Neural cell (in vitro differentiated cells): ENCODE results near the gene NCOA3. TPM values are rescaled to one million over a fixed set of nuclear protein-coding genes. Genes with fewer than 3 reads are reported as not detected.

Experiments
- H2AFZ ChIP-seq: fragments of 200-600, 300-800 bp; sonication (generic), shearing (Covaris generic); 2 replicates; pipeline ENCODE4 v1.6.0; 2014; ENCODE audit warnings: low read depth, mild to moderate bottlenecking, antibody characterized with exemption, low read length, moderate library complexity
- H3F3A ChIP-seq: fragments of 200-600 bp; shearing (Covaris generic); 2 replicates; pipeline ENCODE4 v1.6.1; 2016; ENCODE audit warnings: mild to moderate bottlenecking, moderate library complexity, mixed read lengths, antibody characterized with exemption, low read length; ENCODE audit not compliant: insufficient read depth, poor library complexity, severe bottlenecking
- H3K27ac ChIP-seq: fragments of 200-600, 300-800 bp; sonication (generic), shearing (Covaris generic); 2 replicates; pipeline ENCODE4 v1.5.1; 2014; ENCODE audit warnings: mild to moderate bottlenecking, low read length, moderate library complexity
- H3K27me3 ChIP-seq: fragments of 300-800, 200-600 bp; sonication (generic), shearing (Covaris generic); 2 replicates; pipeline ENCODE4 v1.6.0; 2014; ENCODE audit warnings: mild to moderate bottlenecking, low read depth, low read length, moderate library complexity; ENCODE audit not compliant: insufficient read depth
- H3K36me3 ChIP-seq: fragments of 300-800, 200-600 bp; sonication (generic), shearing (Covaris generic); 2 replicates; pipeline ENCODE4 v1.5.1; 2014; ENCODE audit warnings: mild to moderate bottlenecking, antibody characterized with exemption, low read length, moderate library complexity; ENCODE audit not compliant: insufficient read depth
- H3K4me2 ChIP-seq: fragments of 300-800, 200-600 bp; sonication (generic), shearing (Covaris generic); 2 replicates; pipeline ENCODE4 v1.6.0; 2014; ENCODE audit warnings: mild to moderate bottlenecking, low read length
- H3K4me3 ChIP-seq: fragments of 300-800, 200-600 bp; sonication (generic), shearing (Covaris generic); 2 replicates; pipeline ENCODE4 v1.5.1; 2014; ENCODE audit warnings: mild to moderate bottlenecking, low read length, moderate library complexity
- H3K79me2 ChIP-seq: fragments of 200-600 bp; shearing (Covaris generic); replicated peaks from 2 replicates; pipeline ENCODE4 v1.6.0; 2014; ENCODE audit warnings: mild to moderate bottlenecking, low read length, moderate library complexity; ENCODE audit not compliant: insufficient read depth
- H3K9ac ChIP-seq: fragments of 300-800, 200-600 bp; sonication (generic), shearing (Covaris generic); 2 replicates; pipeline ENCODE4 v1.6.1; 2016; ENCODE audit warnings: mild to moderate bottlenecking, low read length, mixed read lengths
- H3K9me2 ChIP-seq: fragments of 200-600 bp; shearing (Covaris generic); 2 replicates; pipeline ENCODE4 v1.6.1; 2016; ENCODE audit warnings: mild to moderate bottlenecking, low read length, mixed read lengths; ENCODE audit not compliant: insufficient read depth
- H3K9me3 ChIP-seq: fragments of 200-600, 300-800 bp; sonication (generic), shearing (Covaris generic); 2 replicates; pipeline ENCODE4 v1.6.1; 2016; ENCODE audit warnings: mild to moderate bottlenecking, mixed run types, low read length, moderate library complexity, mixed read lengths
- H4K20me1 ChIP-seq: fragments of 200-600 bp; shearing (Covaris generic); 2 replicates; pipeline ENCODE4 v1.6.1; 2016; ENCODE audit warnings: mild to moderate bottlenecking, mixed run types; ENCODE audit not compliant: insufficient read depth
- CTCF ChIP-seq: fragments of 450-650 bp; IDR thresholded peaks from 2 replicates; pipeline ENCODE4 v1.5.1; 2014; ENCODE audit warnings: antibody characterized with exemption, mild to moderate bottlenecking, moderate library complexity; ENCODE audit not compliant: poor library complexity, severe bottlenecking
- EP300 ChIP-seq: fragments of 450-650 bp; conservative IDR thresholded peaks from 2 replicates; pipeline ENCODE4 v1.6.1; 2014; ENCODE audit warnings: antibody characterized with exemption, mild to moderate bottlenecking, moderate library complexity; ENCODE audit not compliant: poor library complexity, severe bottlenecking
- EZH2 ChIP-seq: fragments of 200-600, 300-800 bp; shearing (Covaris generic), sonication (generic); IDR thresholded peaks from 2 replicates; pipeline ENCODE4 v1.6.1; 2014; ENCODE audit warnings: antibody characterized with exemption, low read length, borderline replicate concordance, mild to moderate bottlenecking; ENCODE audit not compliant: insufficient read depth, poor library complexity, severe bottlenecking
- MXI1 ChIP-seq: fragments of 450-650 bp; conservative IDR thresholded peaks from 2 replicates; pipeline ENCODE4 v1.6.1; 2014; ENCODE audit warnings: antibody characterized with exemption, mild to moderate bottlenecking; ENCODE audit not compliant: poor library complexity, severe bottlenecking
- POLR2AphosphoS5 ChIP-seq: IDR thresholded peaks from 2 replicates; pipeline ENCODE4 v1.6.1; 2012
- RAD21 ChIP-seq: fragments of 450-650 bp; conservative IDR thresholded peaks from 2 replicates; pipeline ENCODE4 v1.6.1; 2014; ENCODE audit warnings: antibody characterized with exemption, mild to moderate bottlenecking, moderate library complexity
- SMC3 ChIP-seq: fragments of 450-650 bp; conservative IDR thresholded peaks from 2 replicates; pipeline ENCODE4 v1.6.1; 2014; ENCODE audit warnings: antibody characterized with exemption, mild to moderate bottlenecking, moderate library complexity; ENCODE audit not compliant: poor library complexity
- TAF1 ChIP-seq: IDR thresholded peaks from 2 replicates; pipeline ENCODE4 v1.6.1; 2012; ENCODE audit warnings: low read depth
- polyA plus RNA-seq: library from polyadenylated mRNA; depleted of rRNA; stranded (reverse); fragments of >200 nt; gene quantifications from 2 replicates; pipeline ENCODE4 v1.2.3, GENCODE V29; 2014
- TF ChIP-seq, protein P1 (sequence below): IDR thresholded peaks from 2 replicates; pipeline ENCODE4 v1.6.1; 2012; ENCODE audit warnings: borderline replicate concordance

NCOA3 gene
- polyA plus RNA-seq, 1 donor from 2014 or later = 14.2 TPM

DNA sequence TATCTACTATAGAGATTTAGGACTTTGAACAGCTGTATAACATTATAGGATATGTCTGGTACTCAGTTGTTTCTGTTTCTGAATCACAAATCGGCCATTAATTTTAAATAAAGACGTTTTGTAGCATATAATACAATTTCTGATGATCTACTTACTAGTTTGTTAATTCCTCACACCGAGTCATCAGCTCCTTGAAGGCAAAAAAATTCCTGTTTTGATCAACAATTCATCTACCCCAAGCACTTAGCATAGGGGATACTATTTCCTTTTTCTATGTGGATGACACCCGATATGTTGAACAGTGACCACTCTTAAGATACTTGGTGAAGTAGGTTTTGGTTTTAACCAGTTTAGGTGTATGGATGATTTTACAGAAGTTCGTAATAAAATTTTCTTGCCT, 107.3 kb downstream of the NCOA3 start:
- no peaks in the 10 kb centered on the region for H3K9me2 ChIP-seq
- no peaks in the 10 kb centered on the region for H3K36me3 ChIP-seq
- H2AFZ ChIP-seq = no peak overlapping the region
- H3K27me3 ChIP-seq = no peaks in the 10 kb centered on the region
- no peak for TF ChIP-seq EP300
- TF ChIP-seq MXI1 = no peak
- TF ChIP-seq SMC3 = no peak
- TF ChIP-seq TAF1 = no peak
- TF ChIP-seq EZH2 = no peak
- TF ChIP-seq, protein P1, sequence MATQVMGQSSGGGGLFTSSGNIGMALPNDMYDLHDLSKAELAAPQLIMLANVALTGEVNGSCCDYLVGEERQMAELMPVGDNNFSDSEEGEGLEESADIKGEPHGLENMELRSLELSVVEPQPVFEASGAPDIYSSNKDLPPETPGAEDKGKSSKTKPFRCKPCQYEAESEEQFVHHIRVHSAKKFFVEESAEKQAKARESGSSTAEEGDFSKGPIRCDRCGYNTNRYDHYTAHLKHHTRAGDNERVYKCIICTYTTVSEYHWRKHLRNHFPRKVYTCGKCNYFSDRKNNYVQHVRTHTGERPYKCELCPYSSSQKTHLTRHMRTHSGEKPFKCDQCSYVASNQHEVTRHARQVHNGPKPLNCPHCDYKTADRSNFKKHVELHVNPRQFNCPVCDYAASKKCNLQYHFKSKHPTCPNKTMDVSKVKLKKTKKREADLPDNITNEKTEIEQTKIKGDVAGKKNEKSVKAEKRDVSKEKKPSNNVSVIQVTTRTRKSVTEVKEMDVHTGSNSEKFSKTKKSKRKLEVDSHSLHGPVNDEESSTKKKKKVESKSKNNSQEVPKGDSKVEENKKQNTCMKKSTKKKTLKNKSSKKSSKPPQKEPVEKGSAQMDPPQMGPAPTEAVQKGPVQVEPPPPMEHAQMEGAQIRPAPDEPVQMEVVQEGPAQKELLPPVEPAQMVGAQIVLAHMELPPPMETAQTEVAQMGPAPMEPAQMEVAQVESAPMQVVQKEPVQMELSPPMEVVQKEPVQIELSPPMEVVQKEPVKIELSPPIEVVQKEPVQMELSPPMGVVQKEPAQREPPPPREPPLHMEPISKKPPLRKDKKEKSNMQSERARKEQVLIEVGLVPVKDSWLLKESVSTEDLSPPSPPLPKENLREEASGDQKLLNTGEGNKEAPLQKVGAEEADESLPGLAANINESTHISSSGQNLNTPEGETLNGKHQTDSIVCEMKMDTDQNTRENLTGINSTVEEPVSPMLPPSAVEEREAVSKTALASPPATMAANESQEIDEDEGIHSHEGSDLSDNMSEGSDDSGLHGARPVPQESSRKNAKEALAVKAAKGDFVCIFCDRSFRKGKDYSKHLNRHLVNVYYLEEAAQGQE = no peak
- no peak for TF ChIP-seq RAD21
- TF ChIP-seq POLR2AphosphoS5 = no peak
- TF ChIP-seq CTCF = no peak
- H3K9ac ChIP-seq = no peak overlapping the region
- no peaks in the 10 kb centered on the region for H3K9me3 ChIP-seq
- no peak overlapping the region for H3K4me2 ChIP-seq
- H3F3A ChIP-seq = no peaks in the 10 kb centered on the region
- H3K79me2 ChIP-seq = no peaks in the 10 kb centered on the region
- no peaks in the 10 kb centered on the region for H4K20me1 ChIP-seq
- no peak overlapping the region for H3K27ac ChIP-seq
- no peak overlapping the region for H3K4me3 ChIP-seq

GRCh38 chr20:47610247-47610944, 108.7 kb downstream of the NCOA3 start:
- no peak overlapping the region for H3K4me3 ChIP-seq
- peaks cover 3% of the 10 kb centered on the region for H3K79me2 ChIP-seq
- no peaks in the 10 kb centered on the region for H3K36me3 ChIP-seq
- no peaks in the 10 kb centered on the region for H4K20me1 ChIP-seq
- H3K9me2 ChIP-seq = no peaks in the 10 kb centered on the region
- H3K27me3 ChIP-seq = no peaks in the 10 kb centered on the region
- H3K9me3 ChIP-seq = no peaks in the 10 kb centered on the region
- no peak overlapping the region for H3K4me2 ChIP-seq
- H2AFZ ChIP-seq = no peak overlapping the region
- no peak overlapping the region for H3K27ac ChIP-seq
- no peaks in the 10 kb centered on the region for H3F3A ChIP-seq
- no peak for TF ChIP-seq SMC3
- TF ChIP-seq EP300 = no peak
- TF ChIP-seq TAF1 = no peak
- no peak for TF ChIP-seq RAD21
- TF ChIP-seq, protein P1 = no peak
- no peak for TF ChIP-seq MXI1
- no peak for TF ChIP-seq EZH2
- no peak overlapping the region for H3K9ac ChIP-seq
